ENCODE results near the gene AVEN.
"Not testable (repeated sequence)": the region's sequence is repeated elsewhere in the genome, so short reads cannot be mapped to it uniquely, and the experiment has no call there.

AVEN gene

GRCh38 chr15:34038871-34039789, at the start of gene AVEN:
Gene AVEN, minus strand, starts transcription at chr15:34039204. Its CDS starts 158 bp downstream, at chr15:34039046.
- in situ Hi-C loops (cut with MboI; ENCODE audit: low pct_unique_long_range_greater_than_20kb, low sequenced_read_pairs): no loop called here
- peak; percentile 57 for DNase-seq

- no peak for DNase-seq
- in situ Hi-C loops (cut with MboI; ENCODE audit: low pct_unique_long_range_greater_than_20kb, low sequenced_read_pairs): no loop called here
Observed at GRCh38 chr15:34085746-34086145, 46.7 kb upstream of the AVEN start.

DNA sequence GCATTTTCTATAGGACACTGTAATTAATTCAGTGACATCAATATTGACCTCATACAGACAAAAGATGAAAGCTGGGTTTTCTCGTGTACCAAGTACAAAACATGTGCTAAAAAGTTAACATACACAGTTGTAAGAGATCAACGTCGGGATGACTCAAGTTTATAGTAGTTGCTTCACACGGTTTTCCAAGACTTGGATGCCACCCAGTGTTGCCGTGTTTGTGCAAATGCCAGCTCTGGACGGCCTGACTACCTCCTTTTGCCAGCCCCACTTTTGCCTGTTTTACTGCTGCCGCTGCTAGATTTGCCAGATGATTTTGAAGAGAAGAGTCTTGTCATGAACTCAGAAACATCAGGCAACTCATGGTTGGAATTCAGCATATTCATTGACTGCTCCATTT, 45.1 kb upstream of the AVEN start:
- in situ Hi-C loops (cut with MboI; ENCODE audit: low pct_unique_long_range_greater_than_20kb, low sequenced_read_pairs): no loop called here
- DNase-seq: no peak

DNA sequence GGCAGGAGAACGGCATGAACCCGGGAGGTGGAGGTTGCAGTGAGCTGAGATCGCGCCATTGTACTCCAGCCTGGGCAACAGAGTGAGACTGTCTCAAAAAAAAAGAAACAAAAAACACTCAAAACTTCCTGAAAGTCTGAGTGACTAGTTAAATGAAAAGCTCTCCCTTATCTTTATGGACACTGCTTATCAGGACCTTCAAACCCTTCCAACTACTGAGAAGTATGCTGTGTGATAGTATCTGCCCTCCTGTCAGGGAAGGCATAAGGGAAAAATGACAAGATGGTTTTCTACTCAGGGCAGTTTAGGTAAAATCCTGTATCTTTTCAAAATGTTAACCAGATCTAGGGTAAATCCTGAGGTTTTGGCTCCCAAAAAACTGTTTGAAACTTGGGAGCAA, 40.9 kb upstream of the AVEN start:
- in situ Hi-C loops (cut with MboI; ENCODE audit: low pct_unique_long_range_greater_than_20kb, low sequenced_read_pairs): no loop called here
- no peak for DNase-seq

GRCh38 chr15:34078900-34079299, 39.9 kb upstream of the AVEN start:
- in situ Hi-C loops (cut with MboI; ENCODE audit: low pct_unique_long_range_greater_than_20kb, low sequenced_read_pairs): no loop called here
- no peak for DNase-seq

DNA sequence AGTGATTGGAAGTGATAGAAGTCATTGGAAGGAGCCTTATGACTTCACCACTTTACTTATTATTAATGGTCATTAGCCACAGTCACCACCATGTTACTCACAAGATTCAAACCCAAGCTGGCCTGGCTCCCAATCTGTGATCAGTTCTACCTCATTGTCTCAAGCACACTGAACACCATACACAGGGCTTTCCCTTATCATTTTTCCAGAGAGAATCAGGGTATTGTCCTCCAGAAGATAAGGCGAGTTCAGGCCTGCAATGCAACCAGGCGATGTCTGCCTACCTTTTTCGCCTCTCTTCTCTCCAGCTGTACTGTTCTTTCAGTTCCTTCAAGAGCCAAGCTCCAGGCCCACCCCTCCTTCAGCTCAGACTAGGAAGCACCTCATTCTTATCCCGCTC, 37.8 kb upstream of the AVEN start:
- DNase-seq: no peak
- in situ Hi-C loops (cut with MboI; ENCODE audit: low pct_unique_long_range_greater_than_20kb, low sequenced_read_pairs): no loop called here

DNA sequence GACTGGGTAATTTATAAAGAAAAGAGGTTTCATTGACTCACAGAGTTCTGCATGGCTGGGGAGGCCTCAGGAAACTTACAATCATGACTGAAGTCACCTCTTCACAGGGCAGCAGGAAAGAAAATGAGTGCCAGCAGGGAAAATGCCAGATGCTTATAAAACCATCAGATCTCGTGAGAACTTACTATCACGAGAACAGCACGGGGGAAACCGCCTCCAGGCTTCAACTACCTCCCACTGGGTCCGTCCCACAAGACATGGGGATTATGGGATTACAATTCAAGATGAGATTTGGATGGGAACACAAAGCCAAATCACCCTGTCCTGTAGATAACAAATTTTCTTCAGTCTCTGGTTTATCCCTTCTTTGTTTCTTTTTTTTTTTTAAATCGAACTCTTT, 31.0 kb upstream of the AVEN start:
- in situ Hi-C loops (cut with MboI; ENCODE audit: low pct_unique_long_range_greater_than_20kb, low sequenced_read_pairs): no loop called here
- no peak for DNase-seq

- in situ Hi-C loops (cut with MboI; ENCODE audit: low pct_unique_long_range_greater_than_20kb, low sequenced_read_pairs): no loop called here
- no peak for DNase-seq
Observed at GRCh38 chr15:34065941-34066340, 26.9 kb upstream of the AVEN start.

DNA sequence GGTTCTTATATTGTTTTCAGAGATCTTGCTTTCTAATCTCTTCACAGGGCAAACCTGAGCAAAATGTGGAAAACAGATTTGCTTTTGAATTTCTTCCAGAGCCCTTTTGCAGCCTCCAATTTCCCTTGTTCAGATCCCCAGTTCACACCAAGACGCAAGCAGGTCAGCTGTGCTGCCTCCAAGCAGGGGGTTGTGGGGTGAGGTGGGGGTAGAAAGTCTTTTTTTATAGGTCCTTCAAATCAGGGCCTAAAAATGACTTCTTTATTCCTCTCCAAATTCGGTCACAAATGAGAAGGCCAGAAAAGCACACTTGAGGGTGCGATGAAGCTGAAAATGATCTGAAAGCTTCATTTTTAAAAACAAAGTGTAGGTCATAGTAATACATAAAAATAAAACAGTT, 26.3 kb upstream of the AVEN start:
- no peak for DNase-seq
- in situ Hi-C loops (cut with MboI; ENCODE audit: low pct_unique_long_range_greater_than_20kb, low sequenced_read_pairs): no loop called here

DNA sequence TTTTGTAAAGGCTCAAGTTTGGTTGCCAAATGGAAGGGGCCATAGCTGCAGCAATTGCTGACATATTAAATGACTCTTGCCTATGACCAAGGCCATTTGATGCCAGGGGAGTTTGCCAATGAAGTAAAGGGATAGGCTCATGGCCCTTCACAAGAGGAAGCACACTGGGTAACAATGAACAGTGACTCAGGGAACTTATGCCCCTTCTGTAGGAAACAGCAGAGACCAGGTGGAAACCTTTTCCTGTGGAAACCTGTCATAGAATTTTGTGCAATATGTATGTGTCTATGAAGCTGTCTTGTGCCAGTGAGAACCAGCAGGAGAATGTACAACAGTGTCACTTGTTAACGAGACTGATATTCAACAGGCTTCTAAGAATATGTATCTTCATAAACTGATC, 25.4 kb upstream of the AVEN start:
- DNase-seq: no peak
- in situ Hi-C loops (cut with MboI; ENCODE audit: low pct_unique_long_range_greater_than_20kb, low sequenced_read_pairs): no loop called here

DNA sequence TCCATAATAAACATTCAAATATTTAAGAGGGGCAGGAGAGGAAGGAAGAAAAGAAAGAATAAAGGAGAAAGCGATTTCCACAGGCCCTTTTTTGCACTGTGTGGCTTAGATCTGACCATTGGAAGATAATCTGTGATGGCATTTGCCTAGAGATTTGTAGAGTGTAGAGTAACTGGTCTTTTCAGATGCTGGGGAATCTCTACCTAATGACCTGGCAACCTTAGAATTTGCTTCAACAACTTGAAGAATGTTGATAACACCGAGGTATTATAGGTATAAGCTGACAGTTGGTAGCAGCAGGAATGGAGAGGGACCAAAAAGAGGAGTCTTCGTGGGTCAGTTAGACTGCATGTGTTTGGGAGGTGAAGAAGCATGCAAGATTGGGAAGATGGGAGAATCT, 20.9 kb upstream of the AVEN start:
- in situ Hi-C loops (cut with MboI; ENCODE audit: low pct_unique_long_range_greater_than_20kb, low sequenced_read_pairs): no loop called here
- DNase-seq: no peak

DNA sequence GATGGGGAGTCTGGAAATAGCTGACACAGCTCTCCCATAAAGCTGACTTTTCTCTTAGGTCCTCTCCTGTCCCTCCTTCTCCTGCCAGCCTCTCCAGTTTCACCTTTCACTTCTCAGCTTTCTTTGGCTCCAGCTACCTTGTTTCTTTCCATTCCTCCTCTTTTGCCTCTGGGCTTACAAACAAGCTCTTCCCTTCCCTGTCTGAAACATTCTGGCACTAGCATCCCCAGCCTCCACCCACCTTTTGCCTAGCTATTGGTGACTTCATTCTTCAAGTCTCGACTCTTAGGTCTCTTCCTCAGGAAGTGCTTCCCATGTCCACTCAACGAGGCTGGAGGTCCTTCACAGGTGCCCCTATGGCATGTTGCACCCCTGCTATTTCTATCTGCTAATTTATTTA, 20.5 kb upstream of the AVEN start:
- in situ Hi-C loops (cut with MboI; ENCODE audit: low pct_unique_long_range_greater_than_20kb, low sequenced_read_pairs): no loop called here
- DNase-seq: no peak

DNA sequence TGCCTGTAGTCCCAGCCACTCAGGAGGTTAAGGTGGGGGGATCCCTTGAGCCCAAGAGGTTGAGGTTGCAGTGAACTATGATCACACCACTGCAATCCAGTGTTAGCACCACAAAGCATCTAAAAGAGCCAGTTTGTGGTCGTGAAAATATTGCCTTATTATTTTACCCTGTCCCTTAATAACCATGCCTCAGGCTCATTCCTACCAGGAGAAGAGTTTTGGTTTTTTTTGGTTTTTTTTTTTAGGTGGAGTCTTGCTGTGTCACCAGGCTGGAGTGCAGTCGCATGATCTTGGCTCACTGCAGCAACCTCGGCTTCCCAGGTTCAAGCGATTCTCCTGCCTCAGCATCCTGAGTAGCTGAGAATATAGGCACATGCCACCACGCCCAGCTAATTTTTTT, 17.9 kb upstream of the AVEN start:
- DNase-seq: no peak
- in situ Hi-C loops (cut with MboI; ENCODE audit: low pct_unique_long_range_greater_than_20kb, low sequenced_read_pairs): no loop called here

DNA sequence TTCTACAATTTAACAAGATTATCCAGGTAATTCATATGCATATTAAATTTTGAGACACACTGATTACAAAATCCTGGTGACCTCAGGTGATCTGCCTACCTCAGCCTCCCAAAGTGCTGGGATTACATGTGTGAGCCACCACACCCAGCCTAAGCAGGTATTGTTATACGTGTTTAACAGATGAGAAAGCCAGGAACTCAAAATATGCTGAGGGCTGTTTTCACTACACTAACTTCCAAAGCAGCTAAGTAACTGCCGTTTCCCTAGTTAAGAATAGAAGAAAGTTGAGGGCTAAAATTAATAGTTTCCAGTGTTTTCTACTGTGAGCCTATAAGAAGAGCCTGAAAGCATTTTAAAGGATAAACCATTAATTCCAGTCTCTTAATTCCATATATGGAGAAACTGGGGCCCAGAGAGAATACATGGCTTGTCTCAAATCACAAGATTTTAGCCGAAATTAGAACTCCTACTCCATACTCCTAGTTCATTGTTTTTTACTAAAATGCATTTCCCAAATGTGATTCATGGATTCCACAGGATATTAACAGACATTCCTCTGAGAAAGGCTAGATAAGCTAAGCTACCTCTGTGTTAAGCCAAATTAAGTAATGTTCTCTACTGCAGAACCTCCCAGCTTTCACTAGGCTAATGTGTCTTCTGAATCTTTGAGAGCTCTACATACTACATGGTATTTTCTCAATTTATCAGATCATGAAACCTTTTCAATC, 17.0 kb upstream of the AVEN start:
- DNase-seq: no peak

GRCh38 chr15:34054081-34054707, 15.2 kb upstream of the AVEN start:
- DNase-seq: no peak
- in situ Hi-C loops (cut with MboI; ENCODE audit: low pct_unique_long_range_greater_than_20kb, low sequenced_read_pairs): no loop called here

More for the DNA sequence above, 17.0 kb upstream of the AVEN start:
- in situ Hi-C loops (cut with MboI; ENCODE audit: low pct_unique_long_range_greater_than_20kb, low sequenced_read_pairs): no loop called here

DNA sequence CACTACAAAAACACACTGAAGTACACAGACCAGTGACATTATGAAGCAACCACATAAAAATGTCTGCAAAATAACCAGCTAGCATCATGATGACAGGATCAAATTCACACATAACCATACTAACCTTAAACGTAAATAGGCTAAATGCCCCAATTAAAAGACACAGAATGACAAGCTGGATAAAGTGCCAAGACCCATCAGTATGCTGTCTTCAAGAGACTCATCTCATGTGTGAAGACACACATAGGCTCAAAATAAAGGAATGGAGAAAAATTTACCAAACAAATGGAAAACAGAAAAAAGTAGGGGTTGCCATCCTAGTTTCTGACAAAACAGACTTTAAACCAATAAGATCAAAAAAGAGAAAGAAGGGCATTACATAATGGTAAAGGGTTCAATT, 11.4 kb upstream of the AVEN start:
- DNase-seq; in situ Hi-C loops (cut with MboI; ENCODE audit: low pct_unique_long_range_greater_than_20kb, low sequenced_read_pairs): not testable (repeated sequence)

DNA sequence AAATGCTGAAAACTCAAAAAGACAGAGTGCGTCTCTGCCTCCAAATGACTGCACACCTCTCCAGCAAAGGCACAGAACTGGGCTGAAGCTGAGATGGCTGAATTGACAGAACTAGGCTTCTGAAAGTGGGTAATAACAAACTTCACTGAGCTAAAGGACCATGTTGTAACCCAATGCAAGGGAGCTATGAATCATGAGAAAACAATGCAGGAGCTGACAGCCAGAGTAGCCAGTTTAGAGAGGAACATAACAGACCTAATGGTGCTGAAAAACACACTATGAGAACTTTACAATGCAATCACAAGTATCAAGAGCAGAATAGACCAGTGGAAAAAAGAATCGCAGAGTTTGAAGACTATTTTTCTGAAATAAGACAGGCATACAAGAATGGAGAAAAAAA, 10.1 kb upstream of the AVEN start:
- no peak for DNase-seq
- in situ Hi-C loops (cut with MboI; ENCODE audit: low pct_unique_long_range_greater_than_20kb, low sequenced_read_pairs): no loop called here

DNA sequence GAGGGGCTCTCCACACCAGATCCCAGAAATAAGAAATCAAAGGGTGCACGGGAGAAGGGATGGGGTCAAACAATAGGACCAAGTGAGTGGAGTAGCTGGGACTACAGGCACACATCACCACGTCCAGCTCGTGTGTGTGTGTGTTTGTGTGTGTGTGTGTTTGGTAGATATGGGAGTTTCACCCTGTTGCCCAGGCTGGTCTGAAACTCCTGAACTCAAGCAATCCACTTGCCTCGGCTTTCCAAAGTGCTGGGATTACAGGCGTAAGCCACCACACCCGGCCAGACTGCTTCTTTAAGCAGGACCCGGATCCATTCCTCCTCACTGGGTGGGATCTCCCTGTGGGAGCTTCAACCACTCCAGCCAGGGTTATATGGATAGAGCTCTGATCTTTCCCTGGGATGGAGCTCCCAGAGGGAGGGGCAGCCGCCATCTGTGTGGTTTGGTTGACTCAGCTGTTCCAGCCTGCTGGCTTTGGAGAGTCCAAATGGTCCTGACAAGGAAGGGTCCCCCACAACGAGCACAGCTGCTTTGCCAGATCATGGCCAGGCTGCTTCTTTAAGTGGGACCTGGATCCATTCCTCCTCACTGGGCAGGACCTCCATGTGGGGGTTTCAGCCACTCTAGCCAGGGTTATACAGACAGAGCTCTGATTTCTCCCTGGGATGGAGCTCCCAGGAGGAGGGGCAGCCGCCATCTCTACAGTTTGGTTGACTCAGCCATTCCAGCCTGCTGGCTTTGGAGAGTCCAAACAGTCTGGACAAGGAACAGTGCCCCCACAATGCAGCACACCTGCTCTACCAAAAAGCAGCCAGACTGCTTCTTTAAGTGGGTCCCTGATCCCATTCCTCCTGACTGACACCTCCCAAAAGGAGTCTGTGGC, 9.1 kb upstream of the AVEN start:
- no peak for DNase-seq
- in situ Hi-C loops (cut with MboI; ENCODE audit: low pct_unique_long_range_greater_than_20kb, low sequenced_read_pairs): no loop called here

DNA sequence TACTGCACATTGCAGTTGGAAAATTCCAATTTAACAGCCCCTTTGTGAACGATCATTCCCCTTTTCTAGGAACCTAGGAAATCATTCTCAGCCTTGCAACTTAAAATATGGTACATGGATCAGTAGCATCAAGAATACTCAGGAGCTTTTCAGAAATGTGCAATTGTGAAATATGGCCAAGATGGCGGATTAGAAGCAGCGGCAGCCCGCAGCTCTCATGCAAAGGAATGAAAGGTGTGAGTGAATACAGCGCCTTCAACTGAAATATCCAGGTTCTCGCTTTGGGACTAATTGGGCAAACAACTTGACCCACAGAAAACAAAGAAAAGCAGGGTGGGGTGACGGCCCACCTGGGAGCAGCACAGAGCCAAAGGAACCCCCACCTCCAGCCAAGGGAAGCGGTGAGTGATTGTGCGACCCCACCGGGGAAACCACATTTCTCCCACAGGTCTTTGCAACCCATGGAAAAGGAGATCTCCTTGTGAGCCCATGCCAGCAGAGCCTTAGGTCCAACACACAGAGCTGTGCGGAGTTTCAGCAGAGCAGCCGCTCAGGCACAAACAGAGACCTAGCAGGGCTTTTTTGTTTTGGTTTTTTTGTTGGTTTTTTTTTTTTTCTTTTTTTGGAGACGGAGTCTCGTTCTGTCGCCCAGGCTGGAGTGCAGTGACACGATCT, 7.6 kb upstream of the AVEN start:
- no peak for DNase-seq
- in situ Hi-C loops (cut with MboI; ENCODE audit: low pct_unique_long_range_greater_than_20kb, low sequenced_read_pairs): no loop called here
